K562 (cell line): ENCODE measurements around the gene IFI6. TPM values are rescaled to one million over a fixed set of nuclear protein-coding genes. Genes with fewer than 3 reads are reported as not detected.
A peak's percentile ranks its signal among the peaks of the same experiment; 100 is the strongest.

Source experiments
- BCOR ChIP-seq: fragments of 450-650 bp; IDR thresholded peaks from 2 replicates; pipeline ENCODE4 v1.6.1; 2016
- BRCA1 ChIP-seq, 2 experiments: fragments of 450-650 bp in 1 of 2; sonication (generic) in 1 of 2; formaldehyde crosslinking in 1 of 2; IDR thresholded peaks; 2 replicates each; pipeline versions ENCODE4 v1.5.0 to v1.6.1; 2017 to 2020; ENCODE audit warnings: mild to moderate bottlenecking in 1 of 2, missing genetic modification reagents in 1 of 2
- BRD9 ChIP-seq: fragments of 450-650 bp; IDR thresholded peaks from 2 replicates; pipeline ENCODE4 v1.6.1; 2018; ENCODE audit warnings: low read depth; ENCODE audit not compliant: partially characterized antibody
- E2F1 ChIP-seq: sonication (generic); formaldehyde crosslinking; IDR thresholded peaks from 2 replicates; pipeline ENCODE4 v1.8.1; 2023; ENCODE audit warnings: mild to moderate bottlenecking, missing genetic modification reagents, moderate library complexity
- HSF4 ChIP-seq: fragments of 250-450 bp; sonication (Bioruptor Pico); IDR thresholded peaks from 2 replicates; pipeline ENCODE4 v2.1.2; 2022; ENCODE audit warnings: mild to moderate bottlenecking, moderate library complexity, borderline replicate concordance
- KLF16 ChIP-seq: IDR thresholded peaks from 2 replicates; pipeline ENCODE4 v1.6.1; 2016; ENCODE audit warnings: antibody characterized with exemption
- PHF20 ChIP-seq: fragments of 450-650 bp; IDR thresholded peaks from 2 replicates; pipeline ENCODE4 v1.6.1; 2018; ENCODE audit not compliant: partially characterized antibody
- POLR2A ChIP-seq: fragments of 450-650 bp; conservative IDR thresholded peaks from 2 replicates; pipeline ENCODE4 v1.6.1; 2016
- RNF2 ChIP-seq: sonication (generic); IDR thresholded peaks from 2 replicates; pipeline ENCODE4 v1.6.1; 2016
- SIRT6 ChIP-seq: IDR thresholded peaks from one replicate; pipeline ENCODE4 v1.6.1; 2012; ENCODE audit warnings: low read depth, mild to moderate bottlenecking, control low read depth, inconsistent platforms, low read length, moderate library complexity
- UBTF ChIP-seq, 2 experiments: IDR thresholded peaks; 2 replicates each; pipeline ENCODE4 v1.6.1; 2012; ENCODE audit warnings: improper control_type of control experiment in 2 of 2, low read depth in 2 of 2, low read length in 2 of 2, borderline replicate concordance in 1 of 2
- ZNF444 ChIP-seq: fragments of 250-450 bp; sonication (Bioruptor Pico); IDR thresholded peaks from 2 replicates; pipeline ENCODE4 v1.4.0; 2020; ENCODE audit warnings: mild to moderate bottlenecking, moderate library complexity
- ZNF668 ChIP-seq: fragments of 250-450 bp; sonication (Bioruptor Pico); IDR thresholded peaks from 2 replicates; pipeline ENCODE4 v1.8.0; 2022; ENCODE audit warnings: mild to moderate bottlenecking, inconsistent platforms
- polyA plus RNA-seq, 8 experiments: library from polyadenylated mRNA; depleted of rRNA in 4 of 8; stranded (reverse) in 5 of 8; unstranded in 3 of 8; fragments of >200 nt; fragmentation: Nextera tagmentation in 2 of 8; fragmentation: Illumina TruSeq in 1 of 8; extraction: Ambion mirVana in 2 of 8; extraction: Trizol in 1 of 8; gene quantifications; 2 replicates each; pipeline versions ENCODE4 v1.2.1 to v1.2.3, GENCODE V29; 2011 to 2014; ENCODE audit warnings: inconsistent platforms in 1 of 8, missing spikeins in 1 of 8
- total RNA-seq, 7 experiments: library from RNA; depleted of rRNA in 6 of 7; stranded (reverse); fragments of >200 nt in 6 of 7; fragmentation: Illumina TruSeq in 2 of 7; extraction: Trizol in 2 of 7; gene quantifications; 2 replicates each; pipeline versions ENCODE4 v1.2.1 to v1.2.3, GENCODE V29; 2011 to 2021; ENCODE audit warnings: low replicate concordance in 1 of 7
- TF ChIP-seq, protein P1 (sequence below): sonication (generic); formaldehyde crosslinking; IDR thresholded peaks from 2 replicates; pipeline ENCODE4 v1.8.0; 2022; ENCODE audit warnings: missing genetic modification reagents, mild to moderate bottlenecking, borderline replicate concordance
- TF ChIP-seq, protein P2 (sequence below): sonication (generic); formaldehyde crosslinking; IDR thresholded peaks from 2 replicates; pipeline ENCODE4 v1.8.0; 2023; ENCODE audit warnings: missing genetic modification reagents, mild to moderate bottlenecking, borderline replicate concordance

The IFI6 gene
- total and polyA plus RNA-seq, 9 of the 15 experiments (the other 6 are each of a cell fraction or from before 2014, with no cell fraction given), result 0.17 to 4.5 (median 2.2) TPM

- TF ChIP-seq UBTF (IDR thresholded peaks at IDR 0.05; ENCODE audit: borderline replicate concordance in 1 of 2, low read depth in 2 of 2, low read length in 2 of 2) (0 out of 4 replicates have a peak, but pooled peaks have one; percentile 33 to 57), ZNF668 (no peak), HSF4 (CRISPR knock-in tag) (no peak), PHF20 (peak; percentile 17), KLF16 (0 out of 2 replicates have a peak, but pooled peaks have one; percentile 2), BRCA1 (IDR thresholded peaks at IDR 0.05) (no peak), BRCA1 (CRISPR knock-in tag; IDR thresholded peaks at IDR 0.05) (no peak), ZNF444 (CRISPR knock-in tag) (no peak), SIRT6 (no peak), E2F1 (no peak), BCOR (peak; percentile 50; the same call in 1 of the 2 replicates), RNF2 (no peak), BRD9 (no peak), POLR2A (no peak)
- TF ChIP-seq, protein P1, sequence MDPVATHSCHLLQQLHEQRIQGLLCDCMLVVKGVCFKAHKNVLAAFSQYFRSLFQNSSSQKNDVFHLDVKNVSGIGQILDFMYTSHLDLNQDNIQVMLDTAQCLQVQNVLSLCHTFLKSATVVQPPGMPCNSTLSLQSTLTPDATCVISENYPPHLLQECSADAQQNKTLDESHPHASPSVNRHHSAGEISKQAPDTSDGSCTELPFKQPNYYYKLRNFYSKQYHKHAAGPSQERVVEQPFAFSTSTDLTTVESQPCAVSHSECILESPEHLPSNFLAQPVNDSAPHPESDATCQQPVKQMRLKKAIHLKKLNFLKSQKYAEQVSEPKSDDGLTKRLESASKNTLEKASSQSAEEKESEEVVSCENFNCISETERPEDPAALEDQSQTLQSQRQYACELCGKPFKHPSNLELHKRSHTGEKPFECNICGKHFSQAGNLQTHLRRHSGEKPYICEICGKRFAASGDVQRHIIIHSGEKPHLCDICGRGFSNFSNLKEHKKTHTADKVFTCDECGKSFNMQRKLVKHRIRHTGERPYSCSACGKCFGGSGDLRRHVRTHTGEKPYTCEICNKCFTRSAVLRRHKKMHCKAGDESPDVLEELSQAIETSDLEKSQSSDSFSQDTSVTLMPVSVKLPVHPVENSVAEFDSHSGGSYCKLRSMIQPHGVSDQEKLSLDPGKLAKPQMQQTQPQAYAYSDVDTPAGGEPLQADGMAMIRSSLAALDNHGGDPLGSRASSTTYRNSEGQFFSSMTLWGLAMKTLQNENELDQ (CRISPR knock-in tag), result peak; percentile 79; the same call in 1 of the 2 replicates
- TF ChIP-seq, protein P2, sequence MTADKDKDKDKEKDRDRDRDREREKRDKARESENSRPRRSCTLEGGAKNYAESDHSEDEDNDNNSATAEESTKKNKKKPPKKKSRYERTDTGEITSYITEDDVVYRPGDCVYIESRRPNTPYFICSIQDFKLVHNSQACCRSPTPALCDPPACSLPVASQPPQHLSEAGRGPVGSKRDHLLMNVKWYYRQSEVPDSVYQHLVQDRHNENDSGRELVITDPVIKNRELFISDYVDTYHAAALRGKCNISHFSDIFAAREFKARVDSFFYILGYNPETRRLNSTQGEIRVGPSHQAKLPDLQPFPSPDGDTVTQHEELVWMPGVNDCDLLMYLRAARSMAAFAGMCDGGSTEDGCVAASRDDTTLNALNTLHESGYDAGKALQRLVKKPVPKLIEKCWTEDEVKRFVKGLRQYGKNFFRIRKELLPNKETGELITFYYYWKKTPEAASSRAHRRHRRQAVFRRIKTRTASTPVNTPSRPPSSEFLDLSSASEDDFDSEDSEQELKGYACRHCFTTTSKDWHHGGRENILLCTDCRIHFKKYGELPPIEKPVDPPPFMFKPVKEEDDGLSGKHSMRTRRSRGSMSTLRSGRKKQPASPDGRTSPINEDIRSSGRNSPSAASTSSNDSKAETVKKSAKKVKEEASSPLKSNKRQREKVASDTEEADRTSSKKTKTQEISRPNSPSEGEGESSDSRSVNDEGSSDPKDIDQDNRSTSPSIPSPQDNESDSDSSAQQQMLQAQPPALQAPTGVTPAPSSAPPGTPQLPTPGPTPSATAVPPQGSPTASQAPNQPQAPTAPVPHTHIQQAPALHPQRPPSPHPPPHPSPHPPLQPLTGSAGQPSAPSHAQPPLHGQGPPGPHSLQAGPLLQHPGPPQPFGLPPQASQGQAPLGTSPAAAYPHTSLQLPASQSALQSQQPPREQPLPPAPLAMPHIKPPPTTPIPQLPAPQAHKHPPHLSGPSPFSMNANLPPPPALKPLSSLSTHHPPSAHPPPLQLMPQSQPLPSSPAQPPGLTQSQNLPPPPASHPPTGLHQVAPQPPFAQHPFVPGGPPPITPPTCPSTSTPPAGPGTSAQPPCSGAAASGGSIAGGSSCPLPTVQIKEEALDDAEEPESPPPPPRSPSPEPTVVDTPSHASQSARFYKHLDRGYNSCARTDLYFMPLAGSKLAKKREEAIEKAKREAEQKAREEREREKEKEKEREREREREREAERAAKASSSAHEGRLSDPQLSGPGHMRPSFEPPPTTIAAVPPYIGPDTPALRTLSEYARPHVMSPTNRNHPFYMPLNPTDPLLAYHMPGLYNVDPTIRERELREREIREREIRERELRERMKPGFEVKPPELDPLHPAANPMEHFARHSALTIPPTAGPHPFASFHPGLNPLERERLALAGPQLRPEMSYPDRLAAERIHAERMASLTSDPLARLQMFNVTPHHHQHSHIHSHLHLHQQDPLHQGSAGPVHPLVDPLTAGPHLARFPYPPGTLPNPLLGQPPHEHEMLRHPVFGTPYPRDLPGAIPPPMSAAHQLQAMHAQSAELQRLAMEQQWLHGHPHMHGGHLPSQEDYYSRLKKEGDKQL (CRISPR knock-in tag), result no peak
Observed at GRCh38 chr1:27668808-27669723, 2.9 kb downstream of the IFI6 start (continued).
